ENCODE data around the gene RYR3.

RYR3 gene

DNA sequence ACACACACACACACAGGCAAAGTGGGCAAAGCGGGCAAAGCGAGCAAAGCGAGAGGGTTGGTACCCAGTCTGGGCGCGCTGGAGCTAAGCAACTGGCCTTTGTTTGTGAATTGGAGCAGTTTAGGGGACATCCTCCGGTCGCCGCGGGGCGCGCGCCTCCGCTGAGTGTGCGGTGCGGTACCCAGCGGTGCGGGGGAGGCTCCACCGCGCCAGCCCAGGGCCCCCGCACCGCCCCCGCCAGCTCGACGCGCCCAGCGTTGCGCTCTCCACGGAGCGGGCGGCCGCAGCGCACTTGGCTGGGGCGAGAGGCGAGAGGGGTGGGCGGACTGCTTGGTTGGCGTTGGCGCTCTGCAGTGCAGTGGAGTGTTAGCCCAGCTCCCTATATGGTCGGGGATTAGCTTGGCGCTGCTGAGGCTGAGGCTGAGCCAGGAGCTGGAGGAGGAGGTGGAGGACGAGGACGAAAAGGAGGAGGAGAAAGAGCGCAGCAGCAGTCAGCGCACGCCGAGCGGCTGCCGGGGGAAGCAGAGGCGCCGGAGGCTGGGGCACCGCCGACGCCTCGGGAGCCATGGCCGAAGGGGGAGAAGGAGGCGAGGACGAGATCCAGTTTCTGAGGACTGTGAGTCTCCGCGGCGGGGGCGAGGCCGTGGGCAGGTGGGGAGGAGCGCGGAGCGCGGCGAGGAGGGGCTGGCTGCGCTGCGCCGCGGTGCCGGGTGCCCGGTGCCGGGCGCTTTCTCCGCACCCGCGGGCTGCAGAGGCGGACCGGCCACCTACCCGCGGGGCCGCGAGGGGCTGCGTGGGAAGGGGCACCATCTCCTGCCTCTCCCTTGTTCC is at the start of gene RYR3:
Gene RYR3, plus strand, starts transcription at position 487 of the 831 bp plus-strand sequence. Its CDS starts 79 bp downstream, at position 566.
- no peak for DNase-seq

DNA sequence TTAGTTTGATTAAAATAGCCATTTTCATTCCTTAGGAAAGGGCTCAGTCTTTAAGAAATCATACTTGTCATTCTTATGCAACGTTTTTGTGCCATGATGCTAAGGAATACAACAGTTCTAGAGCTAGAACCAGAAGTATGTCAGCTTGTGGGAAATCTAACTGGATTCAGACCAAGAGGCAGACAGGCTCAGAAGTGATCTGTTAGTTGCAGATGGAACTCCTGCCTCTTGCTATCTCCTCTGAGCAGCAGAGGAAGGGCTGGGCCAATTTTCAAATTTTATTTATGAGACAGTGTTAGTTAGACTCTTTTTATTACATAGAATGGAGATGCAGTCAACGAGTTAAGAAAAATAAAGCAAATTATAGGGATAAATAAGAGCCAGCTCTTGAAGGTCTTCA is 48.5 kb upstream of the RYR3 start:
- DNase-seq: no peak

DNA sequence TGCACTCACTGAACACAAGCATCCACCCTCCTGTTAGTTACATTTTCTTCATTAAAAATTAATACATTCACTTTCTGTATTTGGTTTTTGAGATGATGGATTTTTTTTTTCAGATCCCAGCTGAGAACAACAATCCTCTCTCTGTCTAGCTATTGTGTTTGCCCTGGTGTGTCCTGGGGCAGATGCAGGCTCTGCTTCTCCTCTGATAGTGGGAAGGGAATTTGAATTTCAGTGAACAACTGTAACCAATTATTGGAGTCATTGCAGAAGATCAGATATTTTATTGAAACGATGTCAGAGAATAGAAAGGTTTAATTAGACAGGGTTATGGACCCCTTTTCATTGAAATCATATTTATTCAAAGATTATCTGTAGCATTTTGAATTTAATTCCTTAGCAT is 33.1 kb upstream of the RYR3 start:
- DNase-seq: no peak

DNA sequence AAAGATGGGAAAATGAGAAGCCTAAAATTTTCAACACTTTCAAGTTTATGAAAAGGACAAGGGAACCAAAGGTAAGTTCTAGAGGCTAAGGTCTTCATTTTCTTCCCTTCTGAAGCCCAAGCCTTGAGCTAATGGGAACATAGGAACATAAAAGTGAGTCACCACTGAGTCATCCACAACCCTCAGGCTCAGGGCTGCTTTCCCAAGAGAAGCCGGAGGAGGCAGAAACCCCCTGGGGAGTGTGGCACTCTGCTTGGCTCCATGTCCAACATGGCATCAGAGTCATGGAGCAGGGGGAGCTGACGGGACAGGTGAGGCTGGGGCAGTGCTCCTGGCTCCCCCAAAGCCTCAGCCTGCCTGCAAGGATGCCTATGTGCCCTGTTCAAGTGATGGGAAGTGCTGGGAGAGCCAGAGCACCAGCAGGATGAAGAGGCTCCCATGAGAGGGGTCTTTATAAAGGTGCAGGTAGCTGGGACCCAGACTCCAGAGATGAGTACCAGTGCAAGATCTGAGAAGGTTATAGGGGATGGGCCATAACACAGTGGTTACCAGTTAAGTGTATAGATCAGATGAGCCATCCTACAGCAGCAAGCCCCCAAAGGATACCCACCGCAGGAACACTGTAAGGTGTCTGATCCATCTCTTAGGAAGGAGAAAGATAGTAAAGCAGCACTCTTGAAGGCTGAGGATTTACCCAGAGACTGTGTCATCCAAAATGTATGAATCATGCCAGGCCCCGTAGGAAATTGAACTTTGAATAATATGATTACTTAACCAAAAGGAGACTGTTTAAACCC is 31.8 kb upstream of the RYR3 start:
- DNase-seq: no peak

DNA sequence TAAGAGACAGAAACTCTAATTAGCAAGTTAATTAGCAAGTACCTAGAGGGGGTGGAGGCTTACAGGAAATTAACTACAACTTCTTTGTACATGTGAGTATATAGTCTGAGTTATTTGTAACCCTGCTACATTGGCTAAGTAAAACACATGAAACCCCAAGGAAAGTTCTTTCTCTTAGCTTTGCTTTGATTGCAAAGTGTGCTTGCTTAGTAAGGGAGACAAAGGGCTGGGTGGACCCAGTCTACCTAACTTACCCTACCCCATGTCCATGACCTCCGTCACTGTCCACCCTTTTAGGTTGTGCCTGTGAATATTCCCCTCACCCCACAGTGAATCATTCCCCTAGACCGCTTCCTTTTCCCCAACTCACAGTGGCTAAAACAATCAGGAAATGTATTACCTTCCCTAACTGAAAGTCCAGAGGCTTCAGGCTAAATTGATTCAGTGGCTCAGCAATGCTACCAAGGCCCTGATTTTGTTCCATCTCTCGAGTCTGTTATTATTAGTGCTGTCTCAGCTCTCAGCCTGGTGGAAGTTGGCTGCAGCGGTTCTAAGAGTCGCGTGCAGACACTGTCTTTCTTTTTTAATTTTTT is 31.1 kb upstream of the RYR3 start:
- DNase-seq: no peak

DNA sequence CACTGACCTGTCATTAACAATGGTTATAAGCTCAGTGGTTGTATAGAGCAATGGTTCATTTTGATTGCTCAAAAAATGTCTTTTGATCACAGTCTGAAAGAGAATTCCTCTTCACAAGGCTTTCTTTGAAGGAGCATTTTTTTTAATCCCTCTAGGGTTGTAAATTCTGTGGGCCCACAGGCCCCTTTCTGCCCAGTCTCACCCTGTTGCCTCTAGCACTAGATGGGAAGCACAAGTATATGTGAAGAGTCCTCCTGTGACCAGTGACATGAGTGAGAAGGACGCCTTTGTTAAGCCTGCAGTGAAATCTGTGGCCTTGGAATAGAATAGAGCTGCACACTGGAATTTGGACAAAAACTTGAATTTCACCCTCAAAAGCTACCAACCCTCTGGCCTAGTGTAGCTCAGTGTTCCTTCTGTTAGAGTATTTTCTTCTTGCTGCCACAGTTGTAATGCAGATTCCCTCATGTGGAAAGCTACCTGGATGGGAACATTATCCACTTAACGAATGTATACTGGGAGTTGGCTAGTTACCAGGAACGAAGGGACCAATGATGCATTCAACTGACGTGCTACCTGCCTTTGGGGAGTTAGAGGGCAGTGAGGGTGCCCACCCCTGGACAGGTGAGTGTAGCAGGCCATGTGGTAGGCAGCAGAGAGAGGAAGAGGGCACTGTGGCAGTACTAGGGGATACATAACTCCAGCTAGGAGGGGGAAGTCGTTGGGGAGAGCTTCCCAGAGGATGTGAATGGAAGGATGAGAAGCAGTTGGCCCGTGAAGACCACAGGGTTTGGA is 28.3 kb upstream of the RYR3 start:
- DNase-seq: no peak

DNA sequence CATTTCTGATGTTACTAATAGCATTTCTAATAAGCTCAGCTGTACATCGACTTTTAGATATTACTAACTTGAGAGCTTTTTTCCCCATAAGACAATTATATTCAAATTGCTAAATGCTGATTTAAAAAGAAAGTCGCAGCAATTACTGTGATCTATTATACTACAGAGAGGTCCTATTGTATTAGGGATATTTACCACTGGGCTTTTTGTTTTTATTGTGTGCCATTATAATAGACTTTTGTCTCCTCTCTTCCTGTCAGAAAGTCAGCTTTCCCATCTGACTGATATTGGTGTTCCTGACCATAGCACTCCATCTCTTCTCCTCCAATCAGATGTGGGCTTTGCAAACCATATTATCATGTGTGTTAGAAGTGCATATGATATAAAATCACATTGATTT is 27.2 kb upstream of the RYR3 start:
- DNase-seq: no peak

DNA sequence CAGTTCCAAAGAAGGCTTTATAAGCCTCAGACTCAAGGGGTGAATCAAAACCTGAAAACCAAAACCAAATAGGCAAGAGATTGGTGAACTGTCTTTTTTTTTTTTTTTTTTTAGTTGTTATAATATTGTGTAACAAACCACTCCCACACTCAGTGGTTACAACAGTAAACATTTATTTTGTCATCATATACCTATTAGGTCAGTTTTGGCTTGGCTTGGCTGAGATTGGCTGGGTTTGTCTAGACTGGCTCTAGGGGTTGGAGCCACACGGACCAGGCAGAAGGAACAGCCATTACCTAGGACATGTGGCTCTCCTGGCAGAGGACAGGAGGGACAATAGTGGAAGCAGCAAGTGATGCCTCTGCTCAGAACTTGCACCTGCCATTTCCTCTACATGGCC is 26.4 kb upstream of the RYR3 start:
- no peak for DNase-seq

DNA sequence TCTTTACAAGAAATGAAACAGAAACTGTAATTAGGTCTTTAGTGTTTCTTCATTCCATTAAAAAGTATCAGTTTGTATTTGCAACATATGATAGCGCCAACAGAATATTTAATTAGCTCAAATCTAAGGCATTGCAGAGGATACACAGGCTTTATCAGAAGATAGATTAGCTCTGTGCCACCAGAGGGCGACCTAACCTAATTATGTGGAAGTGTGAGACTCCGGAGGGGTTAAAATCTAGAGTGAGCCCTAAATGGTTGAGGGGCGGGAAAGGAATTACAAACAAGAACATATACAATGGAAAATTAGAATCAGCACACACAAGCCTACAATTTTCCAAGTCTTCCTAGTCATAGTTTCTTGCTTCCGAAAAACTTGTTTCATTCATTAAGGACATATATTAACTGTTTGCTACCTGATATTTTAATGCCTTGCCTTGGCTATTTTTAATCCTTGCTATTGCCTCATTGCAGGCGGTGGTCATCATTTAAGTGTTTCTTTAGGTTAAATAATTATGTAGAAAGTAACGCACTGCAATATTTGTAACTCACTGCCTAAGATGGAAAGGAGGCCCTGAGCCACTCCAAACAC is 18.0 kb upstream of the RYR3 start:
- peak; percentile 58 for DNase-seq

DNA sequence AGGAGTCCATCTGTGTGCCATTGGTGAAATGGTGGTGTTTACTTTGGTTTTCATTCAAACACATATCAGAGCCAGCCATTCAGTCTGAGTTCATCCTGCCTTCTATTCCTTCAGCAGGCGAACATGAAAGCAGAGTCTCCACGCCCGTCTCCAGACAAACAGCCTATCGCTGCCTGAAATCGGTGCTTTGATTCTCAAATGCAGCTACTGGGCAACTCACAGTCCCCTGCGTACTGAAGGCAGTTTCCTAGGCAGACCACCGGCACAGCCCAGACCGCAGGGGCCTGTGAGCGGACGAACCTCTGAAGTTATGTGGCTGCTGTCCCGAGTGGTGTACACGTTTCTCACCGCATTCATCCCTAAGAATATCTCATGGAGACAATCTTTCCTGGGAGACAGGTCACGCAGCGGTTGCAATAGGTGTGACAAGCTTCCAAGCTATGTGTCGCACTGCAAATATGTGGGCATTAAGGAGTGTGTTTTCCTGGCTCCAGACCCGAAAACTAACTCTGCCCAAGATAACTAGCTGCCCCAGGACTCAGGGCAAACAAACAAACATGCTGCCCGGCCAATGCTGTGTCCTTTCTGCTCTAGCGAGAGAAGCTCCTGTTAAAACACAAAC is 16.9 kb upstream of the RYR3 start:
- DNase-seq: no peak

DNA sequence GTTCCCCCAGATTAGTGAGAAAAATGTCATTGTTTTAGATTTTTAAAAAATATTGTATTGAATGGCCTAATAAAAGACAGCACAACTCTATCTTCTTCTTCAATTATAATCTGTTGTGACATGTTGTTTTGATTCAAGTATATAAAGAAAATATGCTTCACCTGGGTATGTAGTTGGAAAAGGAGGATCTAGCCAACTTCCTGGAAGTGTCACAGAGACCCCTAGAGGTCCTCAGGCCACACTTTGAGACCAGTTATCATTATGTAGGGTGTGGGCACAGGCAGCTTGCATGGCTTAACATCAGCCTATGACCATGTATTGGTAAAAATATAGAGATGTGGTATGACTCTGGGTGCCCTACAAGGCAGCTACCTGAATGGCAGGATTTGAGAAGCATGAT is 14.7 kb upstream of the RYR3 start:
- no peak for DNase-seq

DNA sequence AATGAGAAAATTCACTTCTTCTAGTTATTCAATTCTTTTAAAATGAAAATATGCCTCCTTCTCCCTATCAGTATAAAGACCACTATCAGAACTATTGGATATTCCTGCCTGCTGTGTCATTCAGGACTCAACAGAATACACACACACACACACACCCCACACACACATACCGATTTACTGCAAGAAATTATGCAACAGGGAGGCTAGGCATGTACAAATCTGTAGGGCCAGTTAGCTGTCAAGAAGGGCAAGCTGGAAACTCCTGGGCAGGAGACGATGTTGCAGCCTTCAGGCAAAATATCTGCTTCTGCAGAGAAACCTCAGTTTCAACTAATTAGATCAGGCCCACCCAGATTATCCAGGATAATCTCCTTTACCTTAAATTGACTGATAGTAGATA is 13.9 kb upstream of the RYR3 start:
- DNase-seq: no peak

DNA sequence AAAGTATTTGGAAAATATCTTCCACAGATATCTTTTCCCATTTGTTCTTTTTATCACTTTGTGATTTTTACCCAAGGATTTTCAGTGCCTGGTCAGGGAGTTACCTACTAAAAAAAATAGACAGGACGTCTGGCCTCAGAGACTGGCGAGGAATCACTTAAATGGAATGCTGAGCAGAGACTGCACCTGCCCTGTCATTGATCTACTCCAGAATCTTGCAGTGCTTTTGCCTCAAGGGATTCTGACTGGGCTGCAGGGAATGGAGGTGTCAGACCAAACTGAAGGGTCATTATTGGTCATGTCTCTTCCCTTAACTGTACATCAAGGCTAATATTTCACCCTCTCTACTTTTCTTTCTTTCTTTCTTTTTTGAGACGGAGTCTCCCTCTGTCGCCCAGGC is 12.1 kb upstream of the RYR3 start:
- no peak for DNase-seq

DNA sequence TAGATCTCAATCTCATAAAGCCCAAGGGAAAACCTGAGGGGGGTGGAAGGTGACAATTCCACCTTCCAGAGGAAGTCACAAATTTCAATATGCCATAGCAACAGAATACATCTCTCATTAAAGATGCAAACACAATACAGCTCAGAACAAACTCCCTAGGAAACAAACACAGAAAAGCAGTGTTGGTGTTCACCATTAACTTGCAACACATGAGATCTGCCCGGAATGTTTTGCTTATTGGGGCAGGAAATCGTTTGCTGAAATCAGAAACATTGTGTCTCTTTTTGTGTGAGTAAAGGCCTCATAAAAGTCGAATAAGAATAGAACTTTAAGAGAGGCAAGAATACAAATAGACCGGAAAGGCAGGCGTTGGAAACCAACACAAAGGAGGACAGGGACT is 5.8 kb upstream of the RYR3 start:
- DNase-seq: no peak

DNA sequence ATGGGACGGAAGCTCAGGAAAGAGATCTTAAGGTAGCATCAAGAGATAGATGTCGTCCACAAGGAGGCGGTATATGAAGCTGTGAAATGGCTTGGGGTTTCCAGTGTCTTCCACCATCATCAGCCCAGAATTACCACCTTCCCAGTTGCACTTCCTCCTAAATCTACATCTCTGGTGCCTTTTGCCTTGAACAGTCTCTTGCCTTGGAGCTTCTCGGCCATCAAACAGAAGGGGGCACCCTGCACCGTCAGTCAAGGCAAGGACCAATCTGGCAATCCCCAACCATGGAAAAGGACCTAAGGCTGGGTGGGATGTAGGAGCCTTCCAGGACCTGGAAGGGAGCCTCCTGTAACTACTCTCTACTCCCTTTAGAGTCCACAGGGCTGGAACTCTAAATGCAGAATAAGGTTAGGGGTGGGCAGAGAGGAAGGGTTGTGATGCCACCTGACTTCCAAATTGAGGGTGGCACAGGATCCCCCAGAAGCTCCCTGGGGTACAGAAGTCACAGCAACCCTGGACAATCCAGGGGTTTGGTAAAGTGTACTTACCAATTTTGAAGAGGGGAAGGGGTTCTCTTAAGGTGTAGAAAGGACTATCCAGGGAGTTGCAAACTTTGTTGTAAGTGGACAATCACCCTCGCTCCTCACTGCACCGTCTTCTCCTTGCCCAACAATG is 1.0 kb upstream of the RYR3 start:
- no peak for DNase-seq

DNA sequence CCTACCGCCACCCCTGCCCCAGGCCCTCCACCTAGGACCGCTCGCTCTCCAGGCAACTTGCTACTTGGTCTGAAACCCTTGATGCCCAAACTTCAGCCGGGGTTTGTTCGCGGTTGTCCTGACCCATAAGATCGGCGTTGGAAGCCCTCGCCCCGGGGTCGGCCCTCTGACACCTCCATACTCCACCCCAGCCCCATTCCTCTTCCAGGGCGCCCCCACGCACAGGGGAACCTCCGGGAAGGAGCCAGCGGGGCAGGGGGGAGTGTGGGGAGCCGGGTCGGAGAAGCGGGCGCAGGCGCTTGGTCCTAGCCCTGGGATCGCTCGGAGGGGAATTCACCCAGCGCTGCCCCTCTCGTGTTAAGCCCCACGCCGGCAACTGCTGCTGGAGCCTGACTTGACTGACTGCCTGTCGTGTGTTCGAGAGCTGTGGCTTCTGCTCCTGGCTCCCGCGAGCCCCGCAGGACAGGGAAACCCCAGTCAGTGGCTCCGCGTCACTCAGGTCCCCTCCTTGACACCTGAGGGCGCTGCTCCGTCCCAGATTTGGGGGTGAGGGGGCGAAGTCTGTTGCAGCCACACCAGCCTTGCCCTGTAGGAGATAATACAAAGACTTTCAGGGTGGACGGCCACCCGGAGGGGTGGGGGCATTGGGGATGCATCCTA is 675 bp downstream of the RYR3 start:
- no peak for DNase-seq

DNA sequence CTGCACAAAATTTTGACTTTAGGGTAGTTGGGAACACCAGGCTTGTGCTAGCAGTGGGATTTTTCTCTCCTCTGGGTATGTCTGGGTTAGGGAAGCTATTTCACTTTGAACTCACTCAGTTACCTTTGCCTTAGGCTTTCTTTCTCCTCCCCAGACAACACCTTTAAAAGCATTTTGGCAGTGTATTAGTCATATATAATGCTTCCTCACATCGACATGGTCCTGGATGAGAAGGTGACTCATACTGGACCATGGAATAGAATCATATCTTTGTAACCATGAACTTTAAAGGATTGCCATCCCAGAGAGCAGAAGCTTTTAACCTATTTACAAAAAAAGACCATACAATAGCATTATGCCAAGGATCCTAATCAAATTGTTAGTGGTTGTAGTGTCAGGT is 2.7 kb downstream of the RYR3 start:
- no peak for DNase-seq

DNA sequence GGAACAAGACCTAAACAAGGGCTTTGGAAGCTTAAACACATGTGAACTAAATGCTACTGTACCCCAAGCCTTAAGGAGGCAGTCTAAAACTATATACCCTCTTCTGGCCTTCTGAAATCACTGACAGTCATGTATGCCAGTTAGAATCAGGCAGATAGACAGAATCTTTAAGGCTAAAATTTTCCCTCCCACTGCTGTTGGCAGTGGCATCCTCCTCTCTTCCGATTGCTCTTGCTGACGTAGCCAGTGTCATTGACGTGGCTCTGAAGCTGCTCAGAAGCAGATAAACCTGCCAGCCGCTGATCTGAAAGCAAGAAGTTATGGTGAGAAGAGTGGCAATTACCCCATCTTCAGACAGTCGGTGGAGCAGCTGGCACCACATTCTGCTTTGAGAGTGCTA is 3.3 kb downstream of the RYR3 start:
- no peak for DNase-seq

DNA sequence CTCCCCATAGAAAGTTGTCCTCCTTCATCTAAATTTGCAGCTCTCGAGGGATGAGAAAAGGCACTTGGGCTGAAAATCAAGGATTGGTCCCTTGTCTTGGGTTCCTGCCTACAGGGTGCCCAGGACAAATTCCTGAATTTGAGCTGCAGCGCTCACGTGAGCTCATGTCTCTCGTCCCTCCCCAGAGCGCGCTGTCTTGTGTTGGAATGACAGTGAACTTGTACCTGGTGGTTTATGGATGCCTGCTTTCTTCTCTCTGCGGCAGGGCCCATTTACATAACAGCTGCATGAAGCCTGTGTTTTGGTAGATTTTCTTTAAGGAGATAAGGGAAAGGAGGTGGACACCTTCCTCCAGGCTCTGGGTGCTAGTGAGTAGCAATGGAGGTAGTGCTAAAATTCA is 4.3 kb downstream of the RYR3 start:
- DNase-seq: no peak

DNA sequence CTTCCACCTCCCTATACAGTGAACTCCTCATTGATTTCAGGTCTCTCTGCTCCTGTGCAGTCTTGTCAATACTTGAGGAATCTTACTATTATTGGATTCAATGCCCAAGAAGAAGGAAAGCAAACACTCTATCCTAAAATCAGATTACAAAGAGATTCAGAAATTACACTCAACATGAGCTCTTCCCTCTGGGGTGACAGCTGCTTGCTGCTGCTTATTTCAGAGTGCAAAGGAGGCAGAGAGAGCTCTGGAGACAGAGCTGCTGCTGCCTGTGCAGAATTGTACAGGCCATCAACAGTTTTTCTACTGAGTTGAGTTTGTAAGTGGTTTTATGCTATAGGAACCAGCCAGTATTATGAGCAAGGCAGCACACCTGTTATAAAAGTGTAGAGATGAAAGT is 7.1 kb downstream of the RYR3 start:
- DNase-seq: no peak

DNA sequence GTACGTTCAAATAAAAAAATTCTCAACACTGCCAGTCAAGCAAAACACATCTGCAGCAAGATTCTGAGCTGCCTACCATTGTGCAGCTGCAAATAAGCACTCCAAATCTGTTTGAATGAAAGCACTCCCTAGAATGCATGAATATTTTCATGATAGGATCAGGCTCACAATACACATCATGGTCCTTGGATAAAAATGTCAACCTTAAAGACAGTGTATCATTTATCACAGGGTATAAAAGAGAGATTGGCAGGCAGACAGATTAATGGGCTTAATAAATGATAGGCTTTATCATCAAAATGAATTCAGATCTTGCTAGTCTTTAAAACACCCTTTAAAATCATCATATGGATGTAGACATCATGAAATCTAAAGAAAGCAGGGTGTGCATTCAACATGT is 9.2 kb downstream of the RYR3 start:
- DNase-seq: no peak
